Measurements from ENCODE around the gene PPP6R2. TPM values are rescaled to one million over a fixed set of nuclear protein-coding genes. Genes with fewer than 3 reads are reported as not detected.
"Not testable (repeated sequence)": the region's sequence is repeated elsewhere in the genome, so short reads cannot be mapped to it uniquely, and the experiment has no call there.

The PPP6R2 gene
- total RNA-seq, 2 donors from 2014 or later, result 80.6 to 107 TPM

GRCh38 chr22:50318356-50318697, 24.8 kb upstream of the PPP6R2 start:
- no peaks in the 10 kb centered on the region for H3K36me3 ChIP-seq
- no peak overlapping the region for H3K4me3 ChIP-seq
- no peak overlapping the region for H3K27ac ChIP-seq
- no peaks in the 10 kb centered on the region for H3K4me1 ChIP-seq (replicated peaks)
- H3K27me3 ChIP-seq (replicated peaks; ENCODE audit: insufficient read depth), result no peaks in the 10 kb centered on the region
- no peaks in the 10 kb centered on the region for H3K9me3 ChIP-seq
- DNase-seq (ENCODE audit: low spot score), result no peak
- TF ChIP-seq POLR2AphosphoS5 (IDR thresholded peaks at IDR 0.05) (no peak), POLR2A (IDR thresholded peaks at IDR 0.05) (no peak), CTCF (IDR thresholded peaks at IDR 0.05) (no peak)
- 83% methylated on average over 6 of the region's 7 CpGs for WGBS
- intact Hi-C loops (cut with DNase I), result no loop called here

DNA sequence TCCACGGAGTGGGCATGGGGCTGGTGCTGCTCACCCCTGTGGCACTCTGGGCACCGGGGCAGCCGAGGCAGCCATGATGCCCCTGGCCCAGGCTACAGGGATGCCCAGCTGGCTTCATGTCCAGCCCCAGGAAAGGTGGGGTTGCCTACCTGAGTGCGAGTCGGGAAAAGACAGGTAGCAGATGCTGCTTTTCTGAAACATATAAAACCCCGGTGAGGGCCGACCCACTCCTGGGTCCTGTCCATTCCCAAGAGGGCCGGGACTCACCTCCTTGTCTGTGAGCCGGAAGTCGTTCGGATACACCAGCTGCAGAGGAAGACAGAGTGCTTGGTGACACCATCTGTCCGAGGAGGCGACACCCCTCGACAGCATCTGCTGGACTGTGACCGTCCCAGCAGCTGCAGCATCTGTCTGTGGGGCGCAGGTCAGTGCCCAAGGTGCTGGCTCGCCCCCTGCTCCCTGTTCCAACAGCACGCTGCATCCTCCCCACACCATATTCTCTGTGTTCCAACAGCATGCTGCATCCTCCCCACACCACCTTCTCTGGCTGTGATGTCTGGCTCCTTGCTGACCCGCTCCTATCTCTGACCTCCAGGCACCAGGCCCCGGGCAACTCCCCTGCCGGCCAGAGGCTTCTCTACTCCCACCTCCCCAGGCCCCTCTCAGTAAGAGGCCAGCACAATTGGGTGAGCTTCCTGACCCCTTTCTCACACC, 24.3 kb upstream of the PPP6R2 start:
- no peaks in the 10 kb centered on the region for H3K36me3 ChIP-seq
- no peak for DNase-seq (ENCODE audit: low spot score)
- H3K4me3 ChIP-seq, result no peak overlapping the region
- no peaks in the 10 kb centered on the region for H3K27me3 ChIP-seq (replicated peaks; ENCODE audit: insufficient read depth)
- WGBS, result 79% methylated on average over 21 of the region's 21 CpGs
- TF ChIP-seq CTCF (IDR thresholded peaks at IDR 0.05) (no peak), POLR2AphosphoS5 (IDR thresholded peaks at IDR 0.05) (no peak), POLR2A (IDR thresholded peaks at IDR 0.05) (no peak)
- H3K4me1 ChIP-seq (replicated peaks), result no peaks in the 10 kb centered on the region
- H3K27ac ChIP-seq, result no peak overlapping the region
- intact Hi-C loops (cut with DNase I), result no loop called here
- no peaks in the 10 kb centered on the region for H3K9me3 ChIP-seq

DNA sequence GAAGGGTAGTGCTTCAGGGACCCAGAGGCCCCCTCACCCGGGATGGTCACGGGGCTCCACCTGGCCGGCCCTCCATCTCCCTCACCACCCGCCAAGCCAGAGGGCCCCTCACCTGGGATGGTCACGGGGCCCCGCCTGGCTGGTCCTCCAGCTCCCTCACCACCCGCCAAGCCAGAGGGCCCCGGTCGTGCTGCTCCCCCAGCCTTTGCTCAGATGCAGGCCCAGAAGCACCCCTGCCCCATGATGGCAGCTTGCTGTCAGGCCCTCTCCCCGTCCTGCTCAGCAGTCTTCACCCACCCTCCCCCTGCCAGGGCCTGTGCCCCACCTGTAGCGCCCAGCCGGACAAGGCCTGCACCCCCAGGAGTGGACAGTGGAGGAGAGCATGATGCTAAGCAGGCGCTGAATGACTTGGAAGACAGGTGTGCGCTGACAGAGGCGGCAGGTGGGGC, 23.6 kb upstream of the PPP6R2 start:
- no peaks in the 10 kb centered on the region for H3K9me3 ChIP-seq
- no peak overlapping the region for H3K4me3 ChIP-seq
- DNase-seq (ENCODE audit: low spot score), result no peak
- no peak for TF ChIP-seq CTCF (IDR thresholded peaks at IDR 0.05)
- no peak for TF ChIP-seq POLR2A (IDR thresholded peaks at IDR 0.05)
- no peak for TF ChIP-seq POLR2AphosphoS5 (IDR thresholded peaks at IDR 0.05)
- no peaks in the 10 kb centered on the region for H3K27me3 ChIP-seq (replicated peaks; ENCODE audit: insufficient read depth)
- H3K27ac ChIP-seq, result no peak overlapping the region
- intact Hi-C loops (cut with DNase I), result no loop called here
- H3K36me3 ChIP-seq, result no peaks in the 10 kb centered on the region
- no peaks in the 10 kb centered on the region for H3K4me1 ChIP-seq (replicated peaks)
- 91% methylated on average over 15 of the region's 15 CpGs for WGBS

- H3K36me3 ChIP-seq, result no peaks in the 10 kb centered on the region
- H3K4me1 ChIP-seq (replicated peaks), result no peaks in the 10 kb centered on the region
- intact Hi-C loops (cut with DNase I), result no loop called here
- H3K9me3 ChIP-seq, result no peaks in the 10 kb centered on the region
- WGBS, result 94% methylated on average over 7 of the region's 8 CpGs
- DNase-seq (ENCODE audit: low spot score), result no peak
- TF ChIP-seq CTCF (IDR thresholded peaks at IDR 0.05) (no peak), POLR2AphosphoS5 (IDR thresholded peaks at IDR 0.05) (no peak), POLR2A (IDR thresholded peaks at IDR 0.05) (no peak)
- H3K27me3 ChIP-seq (replicated peaks; ENCODE audit: insufficient read depth), result no peaks in the 10 kb centered on the region
- H3K27ac ChIP-seq, result no peak overlapping the region
- no peak overlapping the region for H3K4me3 ChIP-seq
Measured at GRCh38 chr22:50320116-50320515, 23.0 kb upstream of the PPP6R2 start.

DNA sequence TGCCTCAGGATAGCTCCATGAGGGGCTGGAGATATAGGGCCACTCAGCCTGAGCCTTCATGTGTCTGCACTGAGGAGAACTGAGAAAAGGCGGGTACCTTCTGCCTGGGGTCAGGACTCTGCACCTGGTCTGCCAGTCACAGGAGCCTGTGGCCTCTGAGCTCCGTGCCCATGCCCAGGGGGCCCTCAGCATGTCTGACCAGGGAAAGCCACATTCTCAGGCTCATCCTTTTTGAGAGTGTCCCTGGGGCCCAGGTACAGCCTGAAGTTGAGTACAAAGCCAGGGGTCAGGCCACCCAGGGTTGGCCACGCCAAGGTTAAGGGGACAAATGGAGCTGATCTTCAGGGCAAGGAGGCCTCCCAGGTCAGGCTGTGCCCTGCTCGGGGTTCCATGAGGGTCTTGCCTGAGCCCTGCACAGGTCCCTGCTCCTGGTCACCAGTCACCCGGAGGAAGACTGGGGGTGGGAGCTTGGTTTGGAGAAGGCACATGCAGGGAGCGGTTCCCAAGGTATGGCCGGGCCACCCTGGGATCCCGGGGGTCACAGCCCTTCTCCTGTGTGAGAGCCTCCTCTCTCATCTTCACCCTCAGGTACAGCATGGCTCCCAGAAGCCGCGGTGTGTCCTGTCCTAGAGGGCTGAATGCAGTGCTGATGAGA, 22.3 kb upstream of the PPP6R2 start:
- no peaks in the 10 kb centered on the region for H3K9me3 ChIP-seq
- intact Hi-C loops (cut with DNase I), result no loop called here
- no peak overlapping the region for H3K27ac ChIP-seq
- H3K4me1 ChIP-seq (replicated peaks), result no peaks in the 10 kb centered on the region
- no peak for TF ChIP-seq POLR2AphosphoS5 (IDR thresholded peaks at IDR 0.05)
- TF ChIP-seq CTCF (IDR thresholded peaks at IDR 0.05), result no peak
- TF ChIP-seq POLR2A (IDR thresholded peaks at IDR 0.05), result no peak
- no peaks in the 10 kb centered on the region for H3K36me3 ChIP-seq
- 82% methylated on average over 10 of the region's 10 CpGs for WGBS
- no peak for DNase-seq (ENCODE audit: low spot score)
- no peak overlapping the region for H3K4me3 ChIP-seq
- no peaks in the 10 kb centered on the region for H3K27me3 ChIP-seq (replicated peaks; ENCODE audit: insufficient read depth)

- WGBS, result 88% methylated on average over 10 of the region's 10 CpGs
Measured at GRCh38 chr22:50322382-50323104, 20.6 kb upstream of the PPP6R2 start.

More at GRCh38 chr22:50322382-50323104, 20.6 kb upstream of the PPP6R2 start:
- H3K36me3 ChIP-seq; H3K9me3 ChIP-seq; H3K4me3 ChIP-seq; H3K27me3 ChIP-seq (replicated peaks; ENCODE audit: insufficient read depth); DNase-seq (ENCODE audit: low spot score); H3K27ac ChIP-seq; H3K4me1 ChIP-seq (replicated peaks); intact Hi-C loops (cut with DNase I): not testable (repeated sequence)
